Measurements from ENCODE around the gene RPL19. TPM values are rescaled to one million over a fixed set of nuclear protein-coding genes. Genes with fewer than 3 reads are reported as not detected.

RPL19 gene
- total RNA-seq, 1 donor from 2014 or later, result 1,851 TPM

GRCh38 chr17:39196808-39197291, 3.2 kb upstream of the RPL19 start:
- TF ChIP-seq CTCF (IDR thresholded peaks at IDR 0.05; ENCODE audit: unreplicated experiment), result no peak
- H3K4me1 Mint-ChIP-seq (ENCODE audit: unreplicated experiment), result peaks cover 52% of the 10 kb centered on the region
- peaks cover 12% of the 10 kb centered on the region for H3K27me3 Mint-ChIP-seq (ENCODE audit: unreplicated experiment)
- H3K9me3 Mint-ChIP-seq (ENCODE audit: unreplicated experiment), result no peaks in the 10 kb centered on the region
- H3K27ac Mint-ChIP-seq (ENCODE audit: unreplicated experiment), result no peak overlapping the region
- peak overlapping the region; percentile 90 for H3K4me3 Mint-ChIP-seq (ENCODE audit: unreplicated experiment)
- DNase-seq (ENCODE audit: low spot score), result no peak
- H3K36me3 Mint-ChIP-seq (ENCODE audit: low read depth, unreplicated experiment), result peaks cover 27% of the 10 kb centered on the region

- peak; percentile 67 for DNase-seq (ENCODE audit: low spot score)
- H3K9me3 Mint-ChIP-seq (ENCODE audit: unreplicated experiment), result no peaks in the 10 kb centered on the region
- H3K27me3 Mint-ChIP-seq (ENCODE audit: unreplicated experiment), result peaks cover 8% of the 10 kb centered on the region
- H3K4me3 Mint-ChIP-seq (ENCODE audit: unreplicated experiment), result peak within 1 kb of the TSS; percentile 90
- peaks cover 52% of the 10 kb centered on the region for H3K4me1 Mint-ChIP-seq (ENCODE audit: unreplicated experiment)
- no peak for TF ChIP-seq CTCF (IDR thresholded peaks at IDR 0.05; ENCODE audit: unreplicated experiment)
- no peak within 1 kb of the TSS for H3K27ac Mint-ChIP-seq (ENCODE audit: unreplicated experiment)
- peaks cover 29% of the 10 kb centered on the region for H3K36me3 Mint-ChIP-seq (ENCODE audit: low read depth, unreplicated experiment)
Observed at GRCh38 chr17:39197380-39198185, 2.5 kb upstream of the RPL19 start, which contains the start of gene CACNB1. CACNB1 (minus strand) TSS chr17:39197669; CDS start chr17:39197495, 174 bp downstream.

GRCh38 chr17:39198186-39198566, 1.9 kb upstream of the RPL19 start:
- no peak for DNase-seq (ENCODE audit: low spot score)
- H3K36me3 Mint-ChIP-seq (ENCODE audit: low read depth, unreplicated experiment), result peaks cover 26% of the 10 kb centered on the region
- peaks cover 50% of the 10 kb centered on the region for H3K4me1 Mint-ChIP-seq (ENCODE audit: unreplicated experiment)
- H3K27ac Mint-ChIP-seq (ENCODE audit: unreplicated experiment), result no peak overlapping the region
- H3K27me3 Mint-ChIP-seq (ENCODE audit: unreplicated experiment), result peaks cover 8% of the 10 kb centered on the region
- H3K4me3 Mint-ChIP-seq (ENCODE audit: unreplicated experiment), result peak overlapping the region; percentile 84
- H3K9me3 Mint-ChIP-seq (ENCODE audit: unreplicated experiment), result no peaks in the 10 kb centered on the region
- TF ChIP-seq CTCF (IDR thresholded peaks at IDR 0.05; ENCODE audit: unreplicated experiment), result no peak

- Mint-ChIP-seq H3K9me3 (ENCODE audit: unreplicated experiment) (no peaks in the 10 kb centered on the region), H3K4me1 (ENCODE audit: unreplicated experiment) (peaks cover 42% of the 10 kb centered on the region), H3K27ac (ENCODE audit: unreplicated experiment) (peak overlapping the region; percentile 99)
Observed at GRCh38 chr17:39199820-39200069, 338 bp upstream of the RPL19 start.

More at GRCh38 chr17:39199820-39200069, 338 bp upstream of the RPL19 start:
- TF ChIP-seq CTCF (IDR thresholded peaks at IDR 0.05; ENCODE audit: unreplicated experiment), result no peak
- peaks cover 5% of the 10 kb centered on the region for H3K27me3 Mint-ChIP-seq (ENCODE audit: unreplicated experiment)
- peak overlapping the region; percentile 94 for H3K4me3 Mint-ChIP-seq (ENCODE audit: unreplicated experiment)
- peak; percentile 73 for DNase-seq (ENCODE audit: low spot score)
- H3K36me3 Mint-ChIP-seq (ENCODE audit: low read depth, unreplicated experiment), result peaks cover 33% of the 10 kb centered on the region

Data from endothelial cell (in vitro differentiated cells).